Activated T-helper 9 cell treated with anti-CD3 and anti-CD28 coated beads, Interleukin-2, amount 50 U/mL, for 16 hours (primary cell): Measurements from ENCODE around the gene PVALB.
"Not testable (repeated sequence)": the region's sequence is repeated elsewhere in the genome, so short reads cannot be mapped to it uniquely, and the experiment has no call there.

Source experiments
- DNase-seq: peaks from one replicate; pipeline ENCODE4 v3.0.0-alpha.2; 2020; ENCODE audit warnings: low read depth

The PVALB gene

GRCh38 chr22:36756746-36757655 lies 59.8 kb downstream of the PVALB start:
- DNase-seq: no peak

GRCh38 chr22:36756031-36756430 lies 60.8 kb downstream of the PVALB start:
- DNase-seq: no peak

GRCh38 chr22:36755316-36755715 lies 61.5 kb downstream of the PVALB start:
- no peak for DNase-seq

GRCh38 chr22:36754881-36755280 lies 62.0 kb downstream of the PVALB start:
- DNase-seq: not testable (repeated sequence)

GRCh38 chr22:36753916-36754315 lies 62.9 kb downstream of the PVALB start:
- DNase-seq: no peak

GRCh38 chr22:36753120-36753802 lies 63.6 kb downstream of the PVALB start:
- no peak for DNase-seq
